HepG2 (cell line): ENCODE measurements around the gene FBXO10. TPM values are rescaled to one million over a fixed set of nuclear protein-coding genes. Genes with fewer than 3 reads are reported as not detected.
A peak's percentile ranks its signal among the peaks of the same experiment; 100 is the strongest.

Source experiments
- ASH2L ChIP-seq: fragments of 300-600, 200-600 bp; sonication (generic); IDR thresholded peaks from 2 replicates; pipeline ENCODE4 v1.7.0; 2017; ENCODE audit warnings: low read depth, mild to moderate bottlenecking, moderate library complexity, mixed read lengths, low read length; ENCODE audit not compliant: insufficient read length
- ATF7 ChIP-seq, 2 experiments: fragments of 450-650 bp in 1 of 2; sonication (generic) in 1 of 2; formaldehyde crosslinking in 1 of 2; IDR thresholded peaks; 2 replicates each; pipeline versions ENCODE4 v1.4.0 to v1.6.1; 2016 to 2020; ENCODE audit warnings: antibody characterized with exemption in 1 of 2, mild to moderate bottlenecking in 1 of 2, missing genetic modification reagents in 1 of 2
- E2F1 ChIP-seq: sonication (generic); formaldehyde crosslinking; IDR thresholded peaks from 2 replicates; pipeline ENCODE4 v1.5.0; 2020; ENCODE audit warnings: missing genetic modification reagents
- E2F2 ChIP-seq: sonication (generic); formaldehyde crosslinking; IDR thresholded peaks from 2 replicates; pipeline ENCODE4 v1.4.0; 2020; ENCODE audit warnings: missing genetic modification reagents, borderline replicate concordance
- FOXP1 ChIP-seq, 2 experiments: fragments of 450-650 bp in 1 of 2; IDR thresholded peaks; 2 replicates each; pipeline ENCODE4 v1.6.1; 2017 to 2018; ENCODE audit warnings: antibody characterized with exemption in 1 of 2
- HNF1B ChIP-seq: sonication (generic); formaldehyde crosslinking; IDR thresholded peaks from 2 replicates; pipeline ENCODE4 v1.5.1; 2020; ENCODE audit warnings: mild to moderate bottlenecking, moderate library complexity, missing genetic modification reagents
- HNRNPH1 ChIP-seq: fragments of 200-400 bp; formaldehyde crosslinking; optimal IDR thresholded peaks from 2 replicates; pipeline ENCODE3; 2017; ENCODE audit warnings: mild to moderate bottlenecking, low read depth, low read length
- KDM6A ChIP-seq: IDR thresholded peaks from 2 replicates; pipeline ENCODE4 v1.6.1; 2016; ENCODE audit warnings: low read depth
- MYC ChIP-seq: sonication (generic); formaldehyde crosslinking; IDR thresholded peaks from 2 replicates; pipeline ENCODE4 v1.9.0; 2021; ENCODE audit warnings: missing genetic modification reagents, borderline replicate concordance
- NFATC3 ChIP-seq: sonication (generic); formaldehyde crosslinking; IDR thresholded peaks from 2 replicates; pipeline ENCODE4 v1.5.1; 2020; ENCODE audit warnings: mild to moderate bottlenecking, missing genetic modification reagents
- NR2C2 ChIP-seq: sonication (generic); formaldehyde crosslinking; IDR thresholded peaks from 2 replicates; pipeline ENCODE4 v1.4.0; 2020; ENCODE audit warnings: missing genetic modification reagents, mild to moderate bottlenecking, moderate library complexity, borderline replicate concordance
- SNAPC2 ChIP-seq: sonication (generic); formaldehyde crosslinking; IDR thresholded peaks from 2 replicates; pipeline ENCODE4 v1.8.1; 2022; ENCODE audit warnings: mild to moderate bottlenecking, missing genetic modification reagents
- SP4 ChIP-seq: sonication (generic); formaldehyde crosslinking; IDR thresholded peaks from 2 replicates; pipeline ENCODE4 v1.8.1; 2023; ENCODE audit warnings: mild to moderate bottlenecking, missing genetic modification reagents
- STAT6 ChIP-seq: sonication (generic); formaldehyde crosslinking; IDR thresholded peaks from 2 replicates; pipeline ENCODE4 v1.4.0; 2020; ENCODE audit warnings: missing genetic modification reagents, mild to moderate bottlenecking, borderline replicate concordance
- TBX2 ChIP-seq: sonication (generic); formaldehyde crosslinking; IDR thresholded peaks from 2 replicates; pipeline ENCODE4 v1.5.0; 2020; ENCODE audit warnings: missing genetic modification reagents, mild to moderate bottlenecking, borderline replicate concordance
- TBX3 ChIP-seq: fragments of 450-650 bp; IDR thresholded peaks from 2 replicates; pipeline ENCODE4 v1.6.1; 2017; ENCODE audit warnings: antibody characterized with exemption, mild to moderate bottlenecking, inconsistent platforms, borderline replicate concordance
- TFDP2 ChIP-seq: sonication (generic); formaldehyde crosslinking; IDR thresholded peaks from 2 replicates; pipeline ENCODE4 v1.4.0; 2020; ENCODE audit warnings: missing genetic modification reagents
- ZMYM3 ChIP-seq: sonication (generic); formaldehyde crosslinking; IDR thresholded peaks from 2 replicates; pipeline ENCODE4 v1.5.1; 2020; ENCODE audit warnings: mild to moderate bottlenecking, missing genetic modification reagents
- ZNF12 ChIP-seq: sonication (generic); formaldehyde crosslinking; IDR thresholded peaks from 2 replicates; pipeline ENCODE4 v1.5.0; 2020; ENCODE audit warnings: missing genetic modification reagents
- ZNF749 ChIP-seq: sonication (generic); formaldehyde crosslinking; IDR thresholded peaks from 2 replicates; pipeline ENCODE4 v1.8.0; 2022; ENCODE audit warnings: mild to moderate bottlenecking, missing genetic modification reagents, moderate library complexity, borderline replicate concordance
- polyA plus RNA-seq, 8 experiments: library from polyadenylated mRNA; depleted of rRNA in 3 of 8; stranded (reverse) in 7 of 8; unstranded in 1 of 8; fragments of >200 nt; fragmentation: Illumina TruSeq in 4 of 8; extraction: Trizol in 4 of 8; gene quantifications; 2 replicates each; pipeline versions ENCODE4 v1.2.1 to v1.2.3, GENCODE V29; 2011 to 2016; ENCODE audit warnings: low read depth in 4 of 8, missing spikeins in 1 of 8, mixed read lengths in 1 of 8; ENCODE audit not compliant: insufficient read depth in 1 of 8
- total RNA-seq, 5 experiments: library from RNA; depleted of rRNA; stranded (reverse); fragments of >200 nt; fragmentation: Illumina TruSeq; extraction: Trizol; gene quantifications; 2 replicates each; pipeline ENCODE4 v1.2.3, GENCODE V29; 2016; ENCODE audit warnings: low read depth in 1 of 5

FBXO10 gene
- total and polyA plus RNA-seq, 2 of the 13 experiments (the other 11 are each of a cell fraction or from before 2014, with no cell fraction given): 3.1 to 5.1 TPM

GRCh38 chr9:37485389-37486255, 90.6 kb downstream of the FBXO10 start, which contains the start of gene POLR1E (continued):
- TF ChIP-seq STAT6 (CRISPR knock-in tag) (no peak), FOXP1 (IDR thresholded peaks at IDR 0.05) (no peak), FOXP1 (CRISPR knock-in tag; IDR thresholded peaks at IDR 0.05) (no peak), ATF7 (IDR thresholded peaks at IDR 0.05) (no peak), ATF7 (CRISPR knock-in tag; IDR thresholded peaks at IDR 0.05) (no peak), HNF1B (CRISPR knock-in tag) (peak; percentile 56; the same call in 1 of the 2 replicates), HNRNPH1 (no peak), ZNF749 (CRISPR knock-in tag) (no peak), NFATC3 (no peak), TFDP2 (CRISPR knock-in tag) (peak; percentile 93), E2F1 (peak; percentile 82), SNAPC2 (peak; percentile 13; the same call in 1 of the 2 replicates), TBX2 (peak; percentile 74), KDM6A (no peak), ZMYM3 (peak; percentile 28; the same call in 1 of the 2 replicates), SP4 (CRISPR knock-in tag) (peak; percentile 99), ASH2L (peak; percentile 55), NR2C2 (CRISPR knock-in tag) (peak; percentile 55; the same call in 1 of the 2 replicates), ZNF12 (CRISPR knock-in tag) (no peak), E2F2 (CRISPR knock-in tag) (peak; percentile 29; the same call in 1 of the 2 replicates), MYC (CRISPR knock-in tag) (peak; percentile 93; the same call in 1 of the 2 replicates), TBX3 (0 out of 2 replicates have a peak, but pooled peaks have one; percentile 43)
